HG03520 (cell line): ENCODE results near the gene GNAI2.
"Not testable (repeated sequence)": the region's sequence is repeated elsewhere in the genome, so short reads cannot be mapped to it uniquely, and the experiment has no call there.

Experiments
- ATAC-seq: cut with Tn5 transposase; IDR thresholded peaks from one replicate; pipeline ENCODE4 v1.9.1; 2021; ENCODE audit warnings: mild to moderate bottlenecking, moderate library complexity; ENCODE audit not compliant: unreplicated experiment

Gene GNAI2

GRCh38 chr3:50224639-50225038, 11.4 kb upstream of the GNAI2 start:
- no peak for ATAC-seq

- no peak for ATAC-seq
Observed at GRCh38 chr3:50226888-50227389, 9.1 kb upstream of the GNAI2 start.

- ATAC-seq, result peak; percentile 74
Observed at GRCh38 chr3:50227390-50228183, 8.4 kb upstream of the GNAI2 start.

GRCh38 chr3:50228184-50228763, 7.7 kb upstream of the GNAI2 start:
- ATAC-seq, result not testable (repeated sequence)

GRCh38 chr3:50229490-50229889, 6.5 kb upstream of the GNAI2 start:
- ATAC-seq, result no peak

DNA sequence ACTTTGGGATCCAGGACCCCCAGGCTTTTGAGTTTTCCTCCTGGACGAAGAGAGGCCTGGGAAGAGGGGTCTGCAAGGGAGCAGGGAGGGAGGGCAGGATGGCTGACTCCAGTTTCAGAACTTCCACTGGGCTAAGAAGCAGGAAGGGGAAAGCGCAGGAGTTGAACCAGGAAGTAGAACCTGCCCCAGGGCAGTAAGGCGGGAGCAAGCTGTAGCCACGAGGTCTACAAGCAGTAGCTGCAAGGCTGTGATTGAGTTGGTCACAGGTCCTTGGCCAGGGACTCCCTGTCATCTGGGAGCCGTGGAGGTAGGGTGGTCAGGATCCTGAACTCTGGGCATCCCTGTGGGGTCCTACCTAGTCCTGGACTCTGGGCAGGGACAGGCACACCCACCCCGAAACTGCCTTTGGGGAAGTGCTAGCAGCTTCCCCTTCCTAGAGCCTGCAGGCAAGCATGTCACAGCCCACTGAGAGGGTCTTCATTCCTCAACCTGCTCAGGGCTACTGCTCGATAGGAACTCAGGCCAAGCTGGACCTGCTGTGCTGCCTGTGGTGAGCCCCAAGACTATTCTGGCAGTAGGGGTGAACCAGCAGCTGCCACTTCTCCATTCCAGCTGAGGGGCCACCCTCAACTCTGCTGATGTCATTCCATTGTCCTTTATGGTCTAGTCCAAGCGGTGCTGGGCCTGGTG, 5.8 kb upstream of the GNAI2 start:
- no peak for ATAC-seq

DNA sequence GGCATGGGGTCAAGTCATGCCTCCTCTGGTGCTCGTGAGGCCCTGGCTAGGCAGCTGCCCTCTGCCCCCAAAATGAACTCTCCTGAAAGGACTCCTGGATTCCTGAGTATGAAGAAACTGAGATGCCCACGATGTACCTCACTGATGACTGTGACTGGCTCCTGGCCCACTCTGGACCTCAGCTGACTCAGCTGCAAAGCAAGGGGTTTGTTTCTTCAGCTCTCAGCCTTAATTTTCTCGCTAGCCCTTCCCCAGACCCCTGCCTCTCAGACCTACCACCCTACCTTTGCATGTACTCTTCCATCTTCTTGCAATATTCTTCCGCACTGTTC, 5.2 kb upstream of the GNAI2 start:
- no peak for ATAC-seq

DNA sequence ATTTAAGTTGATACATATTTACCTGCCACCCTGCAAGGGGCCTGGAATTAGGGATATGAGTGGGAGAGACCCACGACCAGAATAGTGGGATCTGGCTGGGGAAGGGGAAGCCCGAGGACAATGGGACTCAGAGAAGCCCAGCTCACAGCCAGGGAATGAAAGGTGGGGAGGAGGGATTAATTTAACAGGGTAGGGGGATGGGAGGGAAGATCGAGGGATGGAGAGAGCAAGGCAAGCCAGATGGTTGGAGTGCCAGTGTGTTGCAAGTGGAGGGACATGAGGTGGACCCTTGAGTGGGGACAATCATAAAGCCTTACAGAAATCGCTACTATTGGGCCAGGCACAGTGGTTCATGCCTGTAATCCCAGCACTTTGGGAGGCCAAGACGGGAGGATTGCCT, 4.4 kb upstream of the GNAI2 start:
- ATAC-seq, result no peak

DNA sequence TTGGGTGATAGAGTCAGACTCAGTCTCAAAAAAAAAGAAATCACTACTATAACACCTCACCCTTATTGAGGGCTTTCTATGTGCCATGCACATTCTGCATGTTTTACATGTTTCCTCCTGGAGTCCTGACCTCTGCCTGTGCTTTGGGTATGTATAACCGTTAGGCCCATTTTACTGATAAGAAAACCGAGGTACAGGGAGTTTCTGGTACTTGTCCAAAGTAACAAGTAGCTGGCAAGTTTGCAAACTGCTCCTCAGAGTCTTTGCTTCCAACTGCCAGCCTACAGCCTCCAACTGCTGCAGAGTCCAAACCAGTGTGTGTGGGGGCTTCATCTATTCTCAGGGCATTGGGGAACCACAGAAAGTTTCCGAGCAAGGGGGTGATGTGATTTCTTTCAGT, 3.7 kb upstream of the GNAI2 start:
- no peak for ATAC-seq

GRCh38 chr3:50233176-50233575, 2.8 kb upstream of the GNAI2 start:
- no peak for ATAC-seq

GRCh38 chr3:50236484-50237132, 604 bp downstream of the GNAI2 start:
- ATAC-seq, result no peak

GRCh38 chr3:50237133-50237651, 1.2 kb downstream of the GNAI2 start:
- ATAC-seq, result no peak

- peak; percentile 21 for ATAC-seq
Observed at GRCh38 chr3:50237754-50238548, 1.9 kb downstream of the GNAI2 start.

DNA sequence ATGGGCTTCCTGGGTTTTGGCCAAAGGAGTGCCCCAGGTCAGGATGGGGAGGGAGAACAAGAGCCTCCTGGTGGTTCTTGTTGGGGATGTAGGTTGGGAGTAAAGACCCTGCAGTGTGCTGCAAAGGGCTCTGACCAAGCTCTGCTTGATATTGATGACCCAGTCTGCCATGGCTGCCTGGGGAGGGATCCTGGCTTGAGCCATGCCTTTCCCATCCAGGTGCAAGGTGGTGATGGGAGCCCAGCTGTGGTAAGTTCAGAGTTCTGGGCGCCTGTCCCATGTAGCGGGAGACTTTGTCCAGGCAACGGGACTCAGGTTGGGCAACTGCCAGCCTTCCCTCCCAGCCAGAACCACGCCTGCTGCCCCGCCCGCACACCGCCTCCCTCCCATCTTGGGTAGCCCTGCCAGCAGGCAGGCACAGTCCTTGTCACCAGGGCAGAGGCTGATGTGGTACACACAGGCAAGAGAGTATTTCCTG, 2.6 kb downstream of the GNAI2 start:
- no peak for ATAC-seq

DNA sequence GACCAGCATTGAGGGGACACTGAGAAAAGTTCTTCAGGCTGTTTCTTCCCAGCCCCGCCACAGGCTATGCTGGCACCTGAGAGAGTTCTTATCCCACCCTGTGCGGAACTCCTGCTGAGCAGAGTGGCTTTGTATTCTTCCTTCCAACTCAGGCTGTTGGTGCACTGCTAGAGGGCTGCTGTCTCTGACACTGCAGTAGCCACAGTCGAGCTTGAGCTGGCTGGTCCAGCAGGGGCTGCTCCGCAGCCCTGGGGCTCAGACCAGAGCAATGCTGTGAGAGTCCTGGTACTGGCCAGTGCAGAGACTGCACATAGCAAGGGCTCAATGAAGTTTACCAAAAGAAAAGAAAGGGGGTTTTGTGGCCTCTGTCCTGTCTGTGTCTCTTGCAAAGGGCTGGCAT, 3.6 kb downstream of the GNAI2 start:
- ATAC-seq, result no peak

DNA sequence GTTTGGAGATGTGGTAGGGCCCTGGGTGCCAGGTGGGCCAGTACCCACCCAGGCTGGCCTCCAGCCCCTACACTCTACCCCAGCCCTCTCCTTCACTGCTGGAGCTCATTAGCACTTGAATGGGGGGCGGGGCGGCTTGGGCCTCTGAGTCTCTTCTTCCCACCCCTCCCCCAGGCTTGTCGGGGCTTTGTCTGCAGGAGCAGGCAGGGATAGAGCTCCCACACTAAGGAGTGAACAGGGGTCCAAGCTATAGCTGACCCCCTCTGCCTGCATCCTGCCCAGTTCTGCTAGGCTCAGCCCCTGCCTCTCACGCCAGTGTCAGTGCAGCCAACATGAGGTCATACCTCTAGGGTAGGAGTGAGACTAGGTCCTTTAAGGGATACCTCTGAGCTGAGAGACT, 5.2 kb downstream of the GNAI2 start:
- ATAC-seq, result no peak

DNA sequence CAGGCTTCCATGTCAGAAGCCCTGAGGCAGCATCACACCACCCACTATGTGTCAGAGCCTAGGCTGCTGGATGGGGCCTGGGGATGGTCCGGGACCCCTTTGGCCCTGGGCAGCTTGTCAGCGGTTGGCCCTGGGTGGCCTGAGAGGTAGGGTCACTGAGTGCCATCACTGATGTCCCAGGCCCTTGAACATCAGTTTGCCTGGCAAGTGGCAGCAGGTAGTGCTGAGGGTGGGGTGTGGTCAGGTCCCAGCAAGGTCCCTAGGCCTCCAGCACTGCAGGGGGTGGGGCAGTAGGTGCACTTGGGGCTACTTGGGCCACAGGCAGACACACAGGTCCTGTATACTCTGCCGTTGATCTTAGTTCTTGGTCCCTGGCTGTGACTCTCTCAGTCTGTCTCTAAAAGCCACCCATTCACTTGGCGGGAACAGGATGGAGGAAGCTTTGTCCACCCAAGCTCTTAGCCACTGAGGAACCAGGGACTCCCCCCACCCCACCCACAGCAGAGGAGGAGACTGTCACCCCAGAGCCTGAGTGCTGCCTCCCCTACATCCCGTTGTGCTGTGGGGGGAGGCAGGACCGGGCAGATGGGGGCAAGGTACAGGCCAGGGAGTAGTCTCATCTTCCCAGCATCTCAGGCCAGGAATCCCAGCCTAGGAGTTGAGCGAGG, 5.8 kb downstream of the GNAI2 start:
- no peak for ATAC-seq

GRCh38 chr3:50242381-50242770, 6.4 kb downstream of the GNAI2 start:
- no peak for ATAC-seq

- ATAC-seq, result no peak
Observed at GRCh38 chr3:50242851-50243542, 7.0 kb downstream of the GNAI2 start.
